ENCODE data around the gene SCAMP5.

DNA sequence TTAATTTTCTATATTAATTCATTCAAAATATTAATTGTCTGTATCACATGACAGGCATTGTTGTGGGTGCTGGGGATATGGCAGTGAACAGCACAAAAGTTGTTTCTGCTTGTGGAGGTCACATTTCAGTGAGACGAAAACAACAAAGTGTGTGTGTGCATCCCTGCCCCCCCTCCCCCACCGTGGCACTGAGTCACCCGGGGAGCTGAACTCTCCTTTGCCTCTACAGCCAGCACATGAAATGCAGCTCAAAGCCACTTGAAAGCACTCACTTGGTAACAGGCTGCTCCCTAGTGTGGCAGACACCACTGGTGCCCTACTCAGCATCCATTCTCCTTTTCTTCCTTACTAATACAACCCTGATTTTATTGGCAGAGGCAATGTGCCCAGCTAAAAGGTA lies 16.9 kb upstream of the SCAMP5 start:
- no peak for TF ChIP-seq YY1 (IDR thresholded peaks at IDR 0.05; ENCODE audit: insufficient read depth, insufficient read length)
- no peak for TF ChIP-seq ZNF274 (IDR thresholded peaks at IDR 0.05; ENCODE audit: low read depth, low read length)
- TF ChIP-seq SUZ12 (IDR thresholded peaks at IDR 0.05; ENCODE audit: extremely low read depth, insufficient read depth, insufficient read length): no peak
